ENCODE measurements around the gene CARD14. TPM values are rescaled to one million over a fixed set of nuclear protein-coding genes. Genes with fewer than 3 reads are reported as not detected.

CARD14 gene
- total and polyA plus RNA-seq, 2 of the 13 experiments (the other 11 are each of a cell fraction or from before 2014, with no cell fraction given): 0.11 TPM; not detected in 1

GRCh38 chr17:80124351-80124981 is 45.4 kb upstream of the CARD14 start (continued):
- TF ChIP-seq ATF7-NPFF (CRISPR knock-in tag; IDR thresholded peaks at IDR 0.05; ENCODE audit: low read depth) (no peak), MNT (IDR thresholded peaks at IDR 0.05) (no peak), SMAD9 (CRISPR knock-in tag; IDR thresholded peaks at IDR 0.05) (no peak), FOSL2 (CRISPR knock-in tag; IDR thresholded peaks at IDR 0.05) (peak; percentile 13; the same call in 1 of the 2 replicates), KAT2B (IDR thresholded peaks at IDR 0.05; ENCODE audit: borderline replicate concordance, low read depth, low read length) (peak; percentile 90), ZNF430 (CRISPR knock-in tag; IDR thresholded peaks at IDR 0.05) (no peak), HDAC1 (CRISPR knock-in tag; IDR thresholded peaks at IDR 0.05) (0 out of 2 replicates have a peak, but pooled peaks have one; percentile 34), SP5 (CRISPR knock-in tag; IDR thresholded peaks at IDR 0.05; ENCODE audit: borderline replicate concordance, low read depth) (no peak), ZFP36L2 (CRISPR knock-in tag; IDR thresholded peaks at IDR 0.05) (no peak), ZNF263 (CRISPR knock-in tag; IDR thresholded peaks at IDR 0.05) (peak; percentile 27; the same call in 1 of the 2 replicates), XRCC5 (optimal IDR thresholded peaks at IDR 0.05; ENCODE audit: low read length) (peak; percentile 97)

- no peaks in the 10 kb centered on the region for H4K20me1 ChIP-seq (ENCODE audit: insufficient read depth, low read length)
- no peak overlapping the region for H3K4me3 ChIP-seq (replicated peaks in 1 of 3; ENCODE audit: insufficient read depth in 1 of 3, low read depth in 2 of 3, low read length in 3 of 3)
- FAIRE-seq (no peak), ATAC-seq (no peak), DNase-seq (ENCODE audit: low spot score) (no peak)
- H3K4me2 ChIP-seq (ENCODE audit: low read depth, low read length): no peak overlapping the region
- no TSS peak for BruUV-seq (replicated peaks)
- ChIA-PET CTCF (ENCODE audit: low intra/inter-chr PET ratio, low total read pairs) (no interaction called here), POLR2A (interaction anchor here (1.9 kb wide), 1 partner anchor 118 kb away, joined by 5 read pairs; no protein-coding TSS in a partner anchor)
- no peaks in the 10 kb centered on the region; a peak in 2 of 5 replicates for H3K27me3 ChIP-seq (ENCODE audit: control insufficient read depth in 1 of 2, insufficient read depth in 2 of 2, low read length in 2 of 2)
- H3K9me3 ChIP-seq (ENCODE audit: low read length): no peaks in the 10 kb centered on the region
- no peaks in the 10 kb centered on the region for H3K79me2 ChIP-seq (ENCODE audit: insufficient read depth, low read length)
- H3K4me1 ChIP-seq (ENCODE audit: insufficient read depth, low read length): peaks cover 28% of the 10 kb centered on the region
- TF ChIP-seq ZNF75D (CRISPR knock-in tag; IDR thresholded peaks at IDR 0.05; ENCODE audit: borderline replicate concordance) (no peak), CCAR2 (optimal IDR thresholded peaks at IDR 0.05; ENCODE audit: low read depth, low read length) (no peak), AKNA (CRISPR knock-in tag; IDR thresholded peaks at IDR 0.05; ENCODE audit: borderline replicate concordance) (no peak), XBP1 (CRISPR knock-in tag; IDR thresholded peaks at IDR 0.05) (no peak)
- intact Hi-C loops (cut with micrococcal nuclease; ENCODE audit: unreplicated experiment): loop anchor here (2.0 kb wide), 1 partner anchor 43 kb away; no protein-coding TSS in a partner anchor
- no peaks in the 10 kb centered on the region for H3K36me3 ChIP-seq (replicated peaks in 1 of 2; ENCODE audit: control insufficient read depth in 1 of 2, insufficient read depth in 2 of 2, low read length in 2 of 2)
- no peak overlapping the region for H3K27ac ChIP-seq (ENCODE audit: extremely low read length, insufficient read depth, low read length)
- H2AFZ ChIP-seq (ENCODE audit: low read length): no peak overlapping the region
- WGBS (ENCODE audit: low lambda C conversion rate): 37% methylated on average over 14 of the region's 14 CpGs
- no peak overlapping the region for H3K9ac ChIP-seq (ENCODE audit: insufficient read depth, low read depth, low read length)
- in situ Hi-C loops (cut with HindIII; ENCODE audit: extremely low pct_ligation_motif_present, low pct_unique_long_range_greater_than_20kb): no loop called here
Measured at GRCh38 chr17:80125656-80126448, 44.0 kb upstream of the CARD14 start.
